Measurements from ENCODE around the gene TREML1. TPM values are rescaled to one million over a fixed set of nuclear protein-coding genes. Genes with fewer than 3 reads are reported as not detected.

TREML1 gene
- total and polyA plus RNA-seq, 2 experiments from 2014 or later = not detected

- Mint-ChIP-seq H3K27ac (no peak overlapping the region), H3K9me3 (no peaks in the 10 kb centered on the region; the same call in 2 of the 3 replicates), H3K27me3 (ENCODE audit: insufficient read depth, low read depth, poor library complexity) (no peaks in the 10 kb centered on the region), H3K36me3 (ENCODE audit: low read depth) (no peaks in the 10 kb centered on the region; the same call in 2 of the 3 replicates), H3K4me3 (no peak overlapping the region), H3K4me1 (peaks cover 6% of the 10 kb centered on the region)
- no peak overlapping the region for H2AFZ ChIP-seq
- no peaks in the 10 kb centered on the region for H3K27me3 ChIP-seq (ENCODE audit: insufficient read depth)
- H4K20me1 ChIP-seq (replicated peaks; ENCODE audit: insufficient read depth) = no peaks in the 10 kb centered on the region
- no peaks in the 10 kb centered on the region for H3K79me2 ChIP-seq (replicated peaks; ENCODE audit: insufficient read depth)
- H3K36me3 ChIP-seq (ENCODE audit: insufficient read depth) = no peaks in the 10 kb centered on the region
- H3F3A ChIP-seq (replicated peaks; ENCODE audit: low read depth) = no peaks in the 10 kb centered on the region
- DNase-seq (ENCODE audit: low spot score) = no peak
- no peak overlapping the region for H3K4me2 ChIP-seq
- no peak for ATAC-seq
- TF ChIP-seq ETS1 (IDR thresholded peaks at IDR 0.05) = no peak
- peaks cover 4% of the 10 kb centered on the region for H3K4me1 ChIP-seq (ENCODE audit: insufficient read depth)
- no peak overlapping the region for H3K4me3 ChIP-seq
- H3K27ac ChIP-seq (ENCODE audit: low read depth) = no peak overlapping the region
- H3K9me2 ChIP-seq (ENCODE audit: insufficient read depth) = no peaks in the 10 kb centered on the region
Observed at GRCh38 chr6:41132254-41132653, 21.9 kb downstream of the TREML1 start.

GRCh38 chr6:41125282-41125681 is 28.9 kb downstream of the TREML1 start:
- H3K27ac ChIP-seq (ENCODE audit: low read depth) = no peak overlapping the region
- H3K4me3 ChIP-seq = no peak overlapping the region
- H3K36me3 Mint-ChIP-seq (ENCODE audit: low read depth) = no peaks in the 10 kb centered on the region; the same call in 2 of the 3 replicates
- H4K20me1 ChIP-seq (replicated peaks; ENCODE audit: insufficient read depth) = no peaks in the 10 kb centered on the region
- no peaks in the 10 kb centered on the region for H3K9me2 ChIP-seq (ENCODE audit: insufficient read depth)
- TF ChIP-seq JUNB (IDR thresholded peaks at IDR 0.05; ENCODE audit: unreplicated experiment) (no peak), EZH2 (IDR thresholded peaks at IDR 0.05; ENCODE audit: low read depth, unreplicated experiment) (no peak)
- no peaks in the 10 kb centered on the region for H3K4me1 Mint-ChIP-seq
- H3F3A ChIP-seq (replicated peaks; ENCODE audit: low read depth) = no peaks in the 10 kb centered on the region
- H3K79me2 ChIP-seq (replicated peaks; ENCODE audit: insufficient read depth) = no peaks in the 10 kb centered on the region
- no peak overlapping the region for H2AFZ ChIP-seq
- H3K27me3 Mint-ChIP-seq (ENCODE audit: insufficient read depth, low read depth, poor library complexity) = peaks cover 1% of the 10 kb centered on the region
- no peak overlapping the region for H3K4me3 Mint-ChIP-seq
- H3K4me2 ChIP-seq = no peak overlapping the region
- DNase-seq (ENCODE audit: low spot score) (no peak), ATAC-seq (no peak)
- H3K4me1 ChIP-seq (ENCODE audit: insufficient read depth) = no peaks in the 10 kb centered on the region
- no peaks in the 10 kb centered on the region; the same call in 2 of the 3 replicates for H3K9me3 Mint-ChIP-seq
- no peak overlapping the region for H3K27ac Mint-ChIP-seq
- H3K36me3 ChIP-seq (ENCODE audit: insufficient read depth) = no peaks in the 10 kb centered on the region
- no peaks in the 10 kb centered on the region for H3K27me3 ChIP-seq (ENCODE audit: insufficient read depth)

- Histone ChIP-seq H3K27ac (ENCODE audit: low read depth) (no peak overlapping the region), H3K27me3 (ENCODE audit: insufficient read depth) (no peaks in the 10 kb centered on the region), H3K4me1 (ENCODE audit: insufficient read depth) (no peaks in the 10 kb centered on the region), H3K4me3 (no peak overlapping the region), H2AFZ (no peak overlapping the region), H4K20me1 (replicated peaks; ENCODE audit: insufficient read depth) (no peaks in the 10 kb centered on the region), H3F3A (replicated peaks; ENCODE audit: low read depth) (no peaks in the 10 kb centered on the region), H3K79me2 (replicated peaks; ENCODE audit: insufficient read depth) (no peaks in the 10 kb centered on the region), H3K9me2 (ENCODE audit: insufficient read depth) (no peaks in the 10 kb centered on the region), H3K4me2 (no peak overlapping the region), H3K36me3 (ENCODE audit: insufficient read depth) (no peaks in the 10 kb centered on the region)
- ATAC-seq (no peak), DNase-seq (ENCODE audit: low spot score) (no peak)
- Mint-ChIP-seq H3K9me3 (no peaks in the 10 kb centered on the region), H3K27me3 (ENCODE audit: insufficient read depth, low read depth, poor library complexity) (peaks cover 1% of the 10 kb centered on the region), H3K4me1 (no peaks in the 10 kb centered on the region), H3K36me3 (ENCODE audit: low read depth) (no peaks in the 10 kb centered on the region), H3K4me3 (no peak overlapping the region), H3K27ac (no peak overlapping the region)
- TF ChIP-seq CREB1 (CRISPR knock-in tag; IDR thresholded peaks at IDR 0.05; ENCODE audit: low read depth) (no peak), NANOG (IDR thresholded peaks at IDR 0.05; ENCODE audit: borderline replicate concordance) (no peak), STAT1 (IDR thresholded peaks at IDR 0.05; ENCODE audit: unreplicated experiment) (no peak), EZH2 (IDR thresholded peaks at IDR 0.05; ENCODE audit: low read depth, unreplicated experiment) (no peak), POLR2AphosphoS5 (IDR thresholded peaks at IDR 0.05; ENCODE audit: low read depth) (no peak), CTCF (conservative IDR thresholded peaks at IDR 0.05; ENCODE audit: low read depth in 2 of 2) (no peak), ETS1 (IDR thresholded peaks at IDR 0.05) (no peak), ZNF331 (CRISPR knock-in tag; IDR thresholded peaks at IDR 0.05; ENCODE audit: low read depth) (no peak), JUNB (IDR thresholded peaks at IDR 0.05; ENCODE audit: unreplicated experiment) (no peak), EZH2phosphoT487 (IDR thresholded peaks at IDR 0.05; ENCODE audit: unreplicated experiment) (no peak), ZNF114 (CRISPR knock-in tag; IDR thresholded peaks at IDR 0.05) (no peak)
Observed at GRCh38 chr6:41122918-41123317, 31.2 kb downstream of the TREML1 start.

Data from GM23338 (cell line).